Stimulated activated CD8-positive, alpha-beta memory T cell treated with anti-CD3 and anti-CD28 coated beads, Interleukin-15, amount 100 ng/mL, for 24 hours (primary cell): ENCODE data around the gene FBXL12.
A peak's percentile ranks its signal among the peaks of the same experiment; 100 is the strongest.
"Not testable (repeated sequence)": the region's sequence is repeated elsewhere in the genome, so short reads cannot be mapped to it uniquely, and the experiment has no call there.

Experiments
- DNase-seq: peaks from one replicate; pipeline ENCODE4 v3.0.0-alpha.2; 2020; ENCODE audit warnings: low read depth

Gene FBXL12

DNA sequence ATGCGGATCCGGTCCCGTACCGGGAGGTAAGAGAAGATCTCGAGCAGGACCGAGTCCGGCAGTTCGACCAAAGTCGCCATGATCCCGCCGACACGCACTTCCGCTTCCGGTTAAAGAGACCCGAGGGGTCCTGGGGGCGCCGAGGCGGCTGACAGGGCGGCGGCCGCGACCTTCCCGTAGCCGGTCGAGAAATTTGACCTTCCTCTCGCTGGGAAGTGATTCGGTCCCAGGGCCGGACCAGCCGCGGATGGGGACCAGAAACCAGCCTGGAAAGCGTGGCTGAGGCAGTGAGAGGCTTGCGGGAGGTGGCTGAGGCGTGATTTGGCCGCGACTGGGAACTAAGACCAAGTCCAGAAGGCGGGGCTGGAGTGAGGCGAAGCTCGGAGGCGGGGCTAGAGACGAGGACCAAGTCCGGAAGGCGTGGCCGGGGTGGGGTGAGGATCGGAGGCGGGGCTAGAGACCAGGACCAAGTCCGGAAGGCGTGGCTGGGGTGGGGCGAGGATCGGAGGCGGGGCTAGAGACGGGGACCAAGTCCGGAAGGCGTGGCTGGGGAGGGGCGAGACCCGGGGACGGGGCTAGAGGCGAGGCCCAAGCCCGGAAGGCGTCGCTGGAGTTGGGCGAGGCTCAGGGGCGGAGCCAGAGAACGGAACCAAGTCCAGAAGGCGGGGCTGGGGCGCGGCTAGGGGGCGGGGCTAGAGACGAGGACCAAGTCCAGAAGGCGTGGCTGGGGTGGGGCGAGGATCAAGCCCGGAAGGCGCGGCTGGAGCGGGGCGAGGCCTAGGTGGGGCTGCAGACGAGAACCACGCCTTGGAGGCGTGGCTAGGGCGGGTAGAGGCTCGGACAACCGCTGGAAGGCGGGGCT is at the start of gene FBXL12:
FBXL12 (minus strand) TSS at position 346 of the 862 bp plus-strand sequence; CDS start at position 80, 266 bp downstream.
- DNase-seq: peak; percentile 100

GRCh38 chr19:9865732-9866501 is 47.0 kb upstream of the FBXL12 start:
- DNase-seq: no peak

DNA sequence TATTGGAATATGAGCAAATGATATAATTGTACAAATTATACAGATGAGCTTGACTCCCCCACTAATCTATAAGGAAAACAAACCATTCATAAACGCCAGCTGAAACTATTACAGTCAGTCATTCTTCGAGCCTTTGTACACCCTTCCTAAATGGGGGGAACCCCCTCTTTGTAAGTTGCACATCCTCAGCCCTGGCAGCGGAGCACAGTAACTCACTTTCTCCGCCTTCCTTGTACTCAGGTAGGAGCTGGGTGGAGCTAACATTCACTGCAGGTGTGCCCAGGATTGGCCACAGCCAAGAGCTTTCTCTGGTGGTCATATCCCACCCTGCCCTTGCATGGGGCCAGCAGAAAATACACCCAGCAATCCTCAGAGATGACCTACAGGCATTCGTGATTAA is 44.9 kb upstream of the FBXL12 start:
- no peak for DNase-seq

DNA sequence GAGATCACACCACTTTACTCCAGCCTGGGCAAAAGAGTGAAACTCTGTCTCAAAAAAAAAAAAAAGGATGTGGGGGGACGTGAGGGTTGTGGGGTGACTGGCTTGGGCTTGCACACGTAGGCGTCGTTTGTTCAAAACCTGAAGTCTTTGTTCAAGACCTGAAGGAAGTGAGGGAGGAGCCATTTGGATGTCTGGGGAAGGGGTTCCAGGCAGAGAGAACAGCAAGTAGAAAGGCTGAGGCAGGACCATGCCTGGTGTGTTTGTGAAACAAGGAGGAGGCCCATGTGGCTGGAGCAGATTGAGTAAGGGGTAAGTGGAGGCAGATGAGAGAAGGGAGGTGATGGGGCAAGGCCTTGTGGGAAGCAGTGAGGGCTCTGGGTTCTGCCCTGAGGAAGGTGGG is 44.1 kb upstream of the FBXL12 start:
- no peak for DNase-seq

DNA sequence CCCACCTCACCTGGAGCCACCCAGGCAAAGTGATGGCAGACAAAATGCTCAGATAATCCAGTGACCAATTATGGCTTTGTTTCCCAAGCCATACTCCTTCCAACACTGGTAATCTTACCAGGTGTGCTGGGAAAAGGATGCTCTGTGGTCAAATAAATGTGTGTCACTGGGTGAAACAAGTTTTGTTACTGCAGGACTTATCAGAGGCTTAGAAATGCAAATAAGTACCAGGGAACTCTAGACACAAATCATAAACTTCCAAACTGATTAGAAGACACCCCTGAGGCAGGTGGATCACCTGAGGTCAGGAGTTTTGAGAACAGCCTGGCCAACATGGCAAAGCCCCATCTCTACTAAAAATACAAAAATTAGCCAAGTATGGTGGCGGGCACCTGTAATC is 42.6 kb upstream of the FBXL12 start:
- DNase-seq: no peak

DNA sequence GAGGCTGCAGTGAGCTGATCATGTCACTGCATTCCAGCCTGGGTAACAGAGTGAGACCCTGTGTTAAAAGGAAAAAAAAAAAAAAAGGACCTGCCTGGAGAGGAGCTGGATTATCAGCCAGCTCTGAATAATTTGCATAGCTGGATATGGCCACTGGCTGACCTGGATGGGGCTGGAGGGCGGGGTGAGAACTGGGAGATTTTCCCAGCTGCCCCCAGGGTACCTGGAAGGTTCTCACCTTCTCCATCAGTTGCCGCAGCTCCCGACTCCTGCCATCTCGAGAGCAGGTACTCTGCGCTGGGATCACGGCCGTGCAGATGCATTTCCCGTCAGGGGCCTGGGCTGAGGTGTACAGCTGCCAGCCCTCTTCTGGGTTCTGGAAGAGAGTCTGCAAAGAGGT is 41.5 kb upstream of the FBXL12 start:
- DNase-seq: no peak

DNA sequence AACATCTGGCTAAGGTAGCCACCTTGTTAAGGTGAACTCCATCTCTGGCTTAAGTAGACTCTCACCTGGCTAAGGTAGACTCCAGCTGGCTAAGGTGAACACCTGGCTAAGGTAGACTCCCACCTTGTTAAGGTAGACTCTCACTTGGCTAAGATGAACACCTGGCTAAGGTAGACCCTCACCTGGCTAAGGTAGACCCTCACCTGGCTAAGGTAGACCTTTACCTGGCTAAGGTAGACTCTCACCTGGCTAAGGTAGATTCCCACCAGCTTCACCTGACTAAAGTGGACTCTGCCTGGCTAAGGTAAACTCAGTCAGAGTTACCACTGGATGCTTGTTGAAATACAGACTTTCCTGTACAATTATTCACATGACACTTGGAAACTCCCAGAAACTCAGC is 39.9 kb upstream of the FBXL12 start:
- DNase-seq: no peak

GRCh38 chr19:9857920-9858746 is 39.3 kb upstream of the FBXL12 start:
- DNase-seq: no peak

DNA sequence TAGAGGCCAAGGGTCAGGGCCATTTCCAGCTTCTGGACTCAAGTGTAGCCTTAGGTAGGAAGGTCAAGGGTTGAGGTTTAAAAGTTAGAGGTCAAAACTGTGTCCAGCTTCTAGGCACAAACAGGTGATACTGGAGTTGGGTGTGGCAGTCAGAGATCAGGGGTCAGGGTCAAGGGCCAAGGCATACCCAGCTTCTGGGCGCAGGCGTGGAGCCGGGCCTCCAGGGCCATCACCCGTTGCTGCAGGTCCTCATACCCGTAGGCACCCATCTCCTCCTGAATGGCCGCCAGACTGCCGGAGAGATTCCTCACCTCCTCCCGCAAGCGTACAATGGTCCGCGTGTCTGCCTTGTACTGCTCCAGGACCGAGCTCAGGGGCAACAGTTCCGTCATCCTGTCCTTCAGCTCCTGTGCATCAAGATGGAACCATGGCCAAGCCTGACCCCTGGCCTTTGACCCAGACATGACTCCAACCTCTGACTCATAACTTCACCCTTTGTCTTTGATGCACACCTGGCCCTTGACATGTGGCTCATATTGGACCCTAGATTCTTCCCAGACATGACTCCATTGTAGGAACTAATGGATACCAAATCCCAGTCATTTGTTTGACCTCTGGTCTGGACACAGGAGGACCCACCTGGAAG is 38.3 kb upstream of the FBXL12 start:
- no peak for DNase-seq

- no peak for DNase-seq
Observed at GRCh38 chr19:9856609-9857008, 37.7 kb upstream of the FBXL12 start.

DNA sequence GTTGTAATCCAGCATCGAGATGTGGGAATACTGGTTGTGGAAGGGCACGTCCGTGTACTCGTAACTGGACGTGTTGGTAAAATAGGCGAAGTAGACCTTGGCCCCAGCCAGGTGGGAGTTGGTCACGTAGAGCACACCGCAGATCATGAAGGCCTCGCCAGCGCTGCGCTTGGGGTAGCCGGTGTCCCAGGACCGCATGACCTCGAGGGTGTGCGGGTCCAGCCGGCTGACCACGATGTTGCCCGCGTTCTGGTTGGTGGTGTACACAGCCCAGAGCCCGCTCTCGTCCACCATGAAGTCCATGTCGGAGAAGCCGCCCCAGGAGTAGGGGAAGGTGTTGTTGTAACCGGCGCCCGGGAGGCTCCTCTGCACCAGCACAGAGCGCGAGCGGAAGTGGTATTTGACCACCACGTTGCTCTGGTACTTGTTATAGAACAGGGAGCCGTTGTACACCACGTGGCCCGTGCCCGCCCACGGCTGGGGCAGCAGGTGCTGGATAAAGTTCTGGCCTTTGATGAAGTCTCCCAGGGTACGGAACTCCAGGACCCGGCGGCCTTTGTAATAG is 35.5 kb upstream of the FBXL12 start:
- DNase-seq: no peak

- DNase-seq: no peak
Observed at GRCh38 chr19:9850235-9850959, 31.5 kb upstream of the FBXL12 start.

DNA sequence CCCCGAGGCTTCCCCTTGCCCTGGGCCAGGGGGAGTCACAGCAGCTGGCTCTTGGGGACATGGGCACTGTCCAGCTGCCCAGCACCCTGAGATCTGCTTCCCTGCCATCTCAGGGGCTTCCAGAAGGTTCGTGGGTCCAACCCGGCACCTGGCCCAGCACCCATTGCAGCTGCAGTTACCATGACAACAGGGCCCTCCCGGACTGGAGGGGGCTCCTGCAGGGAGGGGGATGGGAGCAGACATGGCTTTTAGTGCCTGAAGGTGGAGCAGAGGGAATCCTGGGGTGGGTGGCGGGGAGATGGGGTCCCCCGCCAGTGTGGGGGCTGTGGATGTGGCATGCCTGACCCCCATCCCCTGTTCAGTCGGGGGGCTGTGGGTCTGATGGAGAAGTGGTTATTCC is 30.9 kb upstream of the FBXL12 start:
- DNase-seq: no peak

DNA sequence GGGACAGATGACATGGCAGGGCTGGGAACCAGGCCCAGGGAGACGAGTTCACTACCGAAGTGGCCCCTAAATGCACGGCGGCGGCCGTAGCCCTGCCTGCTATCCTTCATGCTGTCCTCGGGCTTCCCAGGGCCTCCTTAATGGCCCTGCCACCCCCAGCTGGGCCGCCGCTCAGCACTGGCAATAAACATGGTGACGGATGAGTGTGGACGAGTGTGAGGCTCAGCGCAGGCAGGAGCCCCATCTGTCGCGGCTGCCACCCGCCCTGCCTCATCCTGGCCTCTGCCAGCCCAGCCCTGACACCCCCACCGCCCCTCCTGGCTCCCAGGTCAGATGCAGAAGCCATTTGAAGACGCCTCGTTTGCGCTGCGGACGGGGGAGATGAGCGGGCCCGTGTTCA is 29.9 kb upstream of the FBXL12 start:
- no peak for DNase-seq

GRCh38 chr19:9848060-9848459 is 29.2 kb upstream of the FBXL12 start:
- no peak for DNase-seq

- DNase-seq: no peak
Observed at GRCh38 chr19:9847087-9847671, 28.3 kb upstream of the FBXL12 start.

GRCh38 chr19:9843626-9844273 is 24.9 kb upstream of the FBXL12 start:
- DNase-seq: not testable (repeated sequence)

DNA sequence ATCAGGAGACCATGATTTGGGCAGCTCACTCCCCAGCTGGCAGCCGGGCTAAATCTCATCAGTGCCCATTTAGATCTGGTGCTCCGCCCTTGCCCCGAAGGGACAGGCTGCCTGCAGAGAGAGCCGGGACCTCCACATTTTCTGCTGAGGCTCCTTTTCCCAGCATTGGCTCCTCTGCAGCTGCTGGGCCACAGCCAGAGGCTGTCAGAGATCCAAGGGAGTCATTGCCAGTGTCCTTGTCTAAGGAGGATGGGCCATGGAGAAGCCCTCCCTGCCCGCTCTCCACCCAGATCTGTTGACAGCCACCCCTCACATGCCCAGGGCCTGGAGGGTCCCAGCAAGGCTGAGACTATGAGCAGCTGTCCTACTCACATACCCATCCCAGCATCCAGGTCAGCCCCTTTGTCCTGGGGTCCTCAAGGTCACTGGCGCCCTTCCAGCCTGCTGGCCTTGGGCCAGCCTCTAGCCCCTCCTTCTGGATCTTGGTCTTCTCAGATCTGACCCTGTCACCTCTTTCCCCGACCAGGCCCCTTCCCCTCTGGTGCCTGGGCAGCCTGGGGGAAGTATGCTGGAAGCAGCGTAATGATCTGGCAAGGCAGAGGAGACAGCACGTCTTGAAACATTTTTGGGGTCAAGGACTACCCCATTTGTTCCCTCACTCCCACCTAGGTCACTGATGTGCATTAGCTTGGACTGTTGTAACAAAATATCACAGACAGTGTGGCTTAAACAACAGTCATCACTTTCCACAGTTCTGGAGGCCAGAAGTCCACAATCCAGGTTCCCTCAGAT is 24.2 kb upstream of the FBXL12 start:
- no peak for DNase-seq

DNA sequence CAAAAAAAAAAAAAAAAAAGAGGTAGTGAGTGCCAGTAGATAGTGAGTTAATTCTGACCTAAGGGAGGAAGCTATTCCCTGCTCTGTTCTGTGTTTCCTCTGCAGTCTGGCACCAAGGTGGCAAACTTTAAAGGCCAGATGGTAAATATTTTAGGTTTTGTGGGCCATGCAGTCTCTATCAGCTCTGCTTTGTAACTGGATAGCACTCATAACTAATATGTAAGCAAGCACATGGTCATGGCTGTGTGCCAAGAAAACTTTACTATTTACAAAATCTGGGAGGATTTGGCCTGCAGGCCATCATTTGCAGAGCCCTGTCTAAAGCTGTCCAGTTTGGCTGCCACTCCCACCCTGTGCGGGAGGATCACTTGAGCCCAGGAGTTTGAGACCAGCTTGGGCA is 20.5 kb upstream of the FBXL12 start:
- no peak for DNase-seq
